Caco-2 (cell line): ENCODE results near the gene LSM4. TPM values are rescaled to one million over a fixed set of nuclear protein-coding genes. Genes with fewer than 3 reads are reported as not detected.

Source experiments
- Bru-seq: library from RNA; stranded (reverse); fragments of 400-500 nt; gene quantifications from one replicate; lab custom pipeline; 2021; lab: Mats Ljungman, UMichigan
- BruChase-seq, 2 experiments: library from RNA; stranded (reverse); fragments of 400-500 nt; gene quantifications; one replicate each; lab custom pipeline; 2021; lab: Mats Ljungman, UMichigan
- BruUV-seq: library from RNA; stranded (reverse); fragments of 400-500 nt; replicated peaks from 2 replicates; lab custom pipeline; 2021; lab: Mats Ljungman, UMichigan
- CTCF ChIA-PET: fragments of 300-600 bp; sonication (Branson Sonifier 250); formaldehyde crosslinking; loops from one replicate; lab custom pipeline; 2022; ENCODE audit warnings: antibody characterized with exemption; lab: Charles Lee
- POLR2A ChIA-PET: fragments of 300-600 bp; sonication (Branson Sonifier 250); formaldehyde crosslinking; loops from one replicate; lab custom pipeline; 2022; ENCODE audit warnings: antibody characterized with exemption; lab: Charles Lee
- DNase-seq, 2 experiments: peaks; one replicate each; pipeline versions ENCODE4 v3.0.0 to v3.0.0-alpha.2; 2020 to 2022
- H3K27me3 ChIP-seq: replicated peaks from 2 replicates; pipeline ENCODE4 v1.6.0; 2011; ENCODE audit warnings: low read length; ENCODE audit not compliant: control insufficient read depth, insufficient read depth
- H3K36me3 ChIP-seq: 2 replicates; pipeline ENCODE4 v1.5.1; 2011; ENCODE audit warnings: low read length; ENCODE audit not compliant: control insufficient read depth, insufficient read depth
- H3K4me1 ChIP-seq: fragments of 250-450 bp; sonication (Bioruptor Pico); 2 replicates; pipeline ENCODE4 v1.5.1; 2020; ENCODE audit warnings: mild to moderate bottlenecking
- H3K4me3 ChIP-seq: 2 replicates; pipeline ENCODE4 v1.5.1; 2011; ENCODE audit warnings: low read depth, mild to moderate bottlenecking, control low read depth, low read length
- H3K9me3 ChIP-seq: fragments of 250-450 bp; sonication (Bioruptor Pico); 2 replicates; pipeline ENCODE4 v1.5.1; 2020; ENCODE audit warnings: mild to moderate bottlenecking, moderate library complexity
- H3K27ac Mint-ChIP-seq: one replicate; pipeline ENCODE4 v1.8.0; 2022; ENCODE audit warnings: mixed read lengths; ENCODE audit not compliant: unreplicated experiment
- H3K27me3 Mint-ChIP-seq: one replicate; pipeline ENCODE4 v1.8.0; 2022; ENCODE audit warnings: mixed read lengths; ENCODE audit not compliant: insufficient read depth, unreplicated experiment
- H3K36me3 Mint-ChIP-seq: one replicate; pipeline ENCODE4 v1.8.0; 2022; ENCODE audit warnings: mild to moderate bottlenecking, mixed read lengths; ENCODE audit not compliant: insufficient read depth, unreplicated experiment
- H3K4me1 Mint-ChIP-seq: one replicate; pipeline ENCODE4 v1.8.0; 2022; ENCODE audit warnings: low read depth, mixed read lengths; ENCODE audit not compliant: unreplicated experiment
- H3K4me3 Mint-ChIP-seq: one replicate; pipeline ENCODE4 v1.8.0; 2022; ENCODE audit warnings: mild to moderate bottlenecking, moderate library complexity, mixed read lengths; ENCODE audit not compliant: unreplicated experiment
- H3K9me3 Mint-ChIP-seq: one replicate; pipeline ENCODE4 v1.8.0; 2022; ENCODE audit warnings: mixed read lengths; ENCODE audit not compliant: unreplicated experiment
- CTCF ChIP-seq, 2 experiments: fragments of 200-600 bp in 1 of 2; IDR thresholded peaks; 1 replicate in 1 of 2; 2 replicates in 1 of 2; pipeline versions ENCODE4 v1.5.1 to v1.8.0; 2011 to 2022; ENCODE audit warnings: antibody characterized with exemption in 1 of 2, control low read depth in 1 of 2, inconsistent platforms in 1 of 2, low read depth in 1 of 2, low read length in 1 of 2, mild to moderate bottlenecking in 1 of 2, moderate library complexity in 1 of 2; ENCODE audit not compliant: insufficient read depth in 1 of 2, severe bottlenecking in 1 of 2, unreplicated experiment in 1 of 2
- intact Hi-C: fragments of 100-400 bp; cut with micrococcal nuclease; formaldehyde crosslinking; loops from one replicate; pipeline ENCODE4 v1.10.0; 2022; ENCODE audit not compliant: unreplicated experiment
- long read RNA-seq: library from polyadenylated mRNA; stranded (forward); transcript quantifications from one replicate; pipeline ENCODE4 v2.0.0, GENCODE V29; 2022
- total RNA-seq: library from RNA; stranded (reverse); gene quantifications from 2 replicates; pipeline ENCODE4 v1.2.3, GENCODE V29; 2022

LSM4 gene
- total RNA-seq (184 and 186 TPM in 2 replicates), Bru-seq, nascent RNA (percentile 68 among the genes with signal in this experiment), BruChase-seq, experiment 1, labeled RNA remaining after a 2-hour chase (percentile 59 among the genes with signal in this experiment), BruChase-seq, experiment 2, labeled RNA remaining after a 6-hour chase (percentile 75 among the genes with signal in this experiment)
- long read RNA-seq, transcript LSM4-203 (5 exons, 1,908 nt), result major isoform, 429 of 459 reads
- long read RNA-seq, partial matches to known transcripts, result 15 of 459 reads
- long read RNA-seq, other reads (novel, unspliced or antisense), result 10 of 459 reads

- DNase-seq, result peak; percentile 97 to 98
- Histone ChIP-seq H3K27me3 (no peaks in the 10 kb centered on the region), H3K4me1 (peaks cover 32% of the 10 kb centered on the region), H3K4me3 (peak within 1 kb of the TSS; percentile 96), H3K9me3 (no peaks in the 10 kb centered on the region), H3K36me3 (no peaks in the 10 kb centered on the region)
- CTCF ChIA-PET, result interaction anchor here (0.6 to 2.5 kb wide), 9 partner anchors 15 to 114 kb away, joined by 3 to 105 read pairs (median 5); partner anchors contain the start of genes JUND and SSBP4
- Mint-ChIP-seq H3K9me3 (no peaks in the 10 kb centered on the region), H3K36me3 (peaks cover 18% of the 10 kb centered on the region), H3K4me3 (peak within 1 kb of the TSS; percentile 92), H3K27ac (peak within 1 kb of the TSS; percentile 97), H3K27me3 (no peaks in the 10 kb centered on the region), H3K4me1 (peaks cover 30% of the 10 kb centered on the region)
- POLR2A ChIA-PET, result interaction anchor here (0.6 to 2.6 kb wide), 11 partner anchors 18 to 289 kb away, joined by 3 to 123 read pairs (median 4); partner anchors contain the start of genes GDF15, JUND and SSBP4
- intact Hi-C loops, result loop anchor here (1.0 to 2.0 kb wide), 2 partner anchors 30 to 44 kb away; no protein-coding TSS in a partner anchor
- peak in 1 of 2 experiments; percentile 38 for TF ChIP-seq CTCF (IDR thresholded peaks at IDR 0.05; ENCODE audit: insufficient read depth in 1 of 2, low read depth in 1 of 2, low read length in 1 of 2, severe bottlenecking in 1 of 2, unreplicated experiment in 1 of 2)
- no TSS peak for BruUV-seq
Observed at GRCh38 chr19:18322759-18323460, at the start of gene LSM4. TSS of gene LSM4 (minus strand) at chr19:18323076. CDS start at chr19:18323020, 56 bp downstream.

DNA sequence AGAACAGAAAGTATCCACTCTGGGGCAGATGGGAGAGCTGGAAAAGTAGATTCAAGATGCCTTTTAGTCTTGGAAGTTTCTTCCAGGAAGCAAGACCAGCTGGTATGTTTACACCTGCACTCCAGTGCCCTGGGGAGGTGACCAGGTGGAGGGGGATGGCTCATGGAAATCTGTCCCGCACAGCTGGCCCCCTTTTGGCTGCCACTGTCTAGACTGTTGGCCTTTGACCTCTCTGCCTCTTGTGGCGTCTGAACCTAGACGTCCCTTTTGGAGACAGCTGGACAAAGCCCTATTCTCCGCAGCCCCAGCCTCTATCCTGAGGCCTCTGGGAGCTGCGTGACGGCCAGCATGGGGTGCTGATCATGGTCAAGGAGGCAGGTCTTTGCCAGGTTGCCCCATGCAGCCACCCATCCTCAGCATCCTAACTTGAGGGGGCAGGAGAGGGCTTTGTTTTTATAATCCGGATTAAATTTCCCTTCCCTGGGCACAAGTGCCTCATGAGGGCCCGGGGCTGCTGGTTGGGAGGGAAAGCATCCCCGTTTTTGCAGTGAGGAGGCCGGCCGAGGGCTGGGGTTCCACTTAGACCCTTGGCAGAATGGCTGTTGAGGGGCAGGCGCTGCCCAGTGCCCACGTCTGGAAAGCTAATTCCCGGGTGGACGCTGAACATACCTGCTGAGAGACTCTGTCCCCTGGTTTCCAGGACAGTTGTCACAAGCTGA lies 45.8 kb upstream of the LSM4 start:
- peaks cover 11% of the 10 kb centered on the region for H3K4me1 Mint-ChIP-seq
- intact Hi-C loops, result no loop called here
- H3K4me3 ChIP-seq, result no peak overlapping the region
- no peaks in the 10 kb centered on the region for H3K27me3 ChIP-seq
- peak in 1 of 2 experiments; percentile 58 for DNase-seq
- no peaks in the 10 kb centered on the region; the same call in 1 of the 2 replicates for H3K36me3 ChIP-seq
- H3K4me1 ChIP-seq, result peaks cover 33% of the 10 kb centered on the region
- no TSS peak for BruUV-seq
- H3K27ac Mint-ChIP-seq, result peak overlapping the region; percentile 60
- no peak overlapping the region for H3K4me3 Mint-ChIP-seq
- POLR2A ChIA-PET, result interaction anchor here (0.6 kb wide), 1 partner anchor 20 kb away, joined by 3 read pairs; no protein-coding TSS in a partner anchor
- peaks cover 8% of the 10 kb centered on the region for H3K36me3 Mint-ChIP-seq
- H3K9me3 ChIP-seq, result no peaks in the 10 kb centered on the region
- H3K27me3 Mint-ChIP-seq, result no peaks in the 10 kb centered on the region
- CTCF ChIA-PET, result interaction anchor here (0.7 kb wide), 1 partner anchor 177 kb away, joined by 3 read pairs; no protein-coding TSS in a partner anchor
- no peak for TF ChIP-seq CTCF (IDR thresholded peaks at IDR 0.05; ENCODE audit: insufficient read depth in 1 of 2, low read depth in 1 of 2, low read length in 1 of 2, severe bottlenecking in 1 of 2, unreplicated experiment in 1 of 2)
- no peaks in the 10 kb centered on the region for H3K9me3 Mint-ChIP-seq
